ENCODE data around the gene MICALL1.
"Not testable (repeated sequence)": the region's sequence is repeated elsewhere in the genome, so short reads cannot be mapped to it uniquely, and the experiment has no call there.

The MICALL1 gene

GRCh38 chr22:37959231-37959825, 53.2 kb downstream of the MICALL1 start:
- DNase-seq (ENCODE audit: low spot score): no peak

- no peak for DNase-seq (ENCODE audit: low spot score)
These were observed 55.0 kb downstream of the MICALL1 start for GRCh38 chr22:37961062-37961461.

GRCh38 chr22:37965940-37966664, 60.0 kb downstream of the MICALL1 start:
- no peak for DNase-seq (ENCODE audit: low spot score)

GRCh38 chr22:37967147-37967546, 61.0 kb downstream of the MICALL1 start:
- DNase-seq (ENCODE audit: low spot score): no peak

- DNase-seq (ENCODE audit: low spot score): no peak
These were observed 61.7 kb downstream of the MICALL1 start for GRCh38 chr22:37967637-37968451.

- DNase-seq (ENCODE audit: low spot score): peak; percentile 3
These were observed 62.6 kb downstream of the MICALL1 start for GRCh38 chr22:37968452-37969251.

GRCh38 chr22:37970864-37971263, 64.8 kb downstream of the MICALL1 start:
- DNase-seq (ENCODE audit: low spot score): peak; percentile 7

- DNase-seq (ENCODE audit: low spot score): peak; percentile 4
These were observed 65.7 kb downstream of the MICALL1 start for GRCh38 chr22:37971475-37972434.

- DNase-seq (ENCODE audit: low spot score): peak; percentile 10
These were observed 66.4 kb downstream of the MICALL1 start for GRCh38 chr22:37972527-37972926.

GRCh38 chr22:37973271-37974170, 67.4 kb downstream of the MICALL1 start:
- DNase-seq (ENCODE audit: low spot score): peak; percentile 3

- DNase-seq (ENCODE audit: low spot score): no peak
These were observed 69.1 kb downstream of the MICALL1 start for GRCh38 chr22:37975153-37975552.

GRCh38 chr22:37976022-37976421, 69.9 kb downstream of the MICALL1 start:
- DNase-seq (ENCODE audit: low spot score): not testable (repeated sequence)

- DNase-seq (ENCODE audit: low spot score): no peak
These were observed 70.5 kb downstream of the MICALL1 start for GRCh38 chr22:37976547-37976946.

GRCh38 chr22:37979782-37980181, 73.7 kb downstream of the MICALL1 start:
- peak; percentile 13 for DNase-seq (ENCODE audit: low spot score)

- DNase-seq (ENCODE audit: low spot score): peak; percentile 19
These were observed 75.3 kb downstream of the MICALL1 start for GRCh38 chr22:37981282-37982011.

GRCh38 chr22:37982151-37982785, 76.2 kb downstream of the MICALL1 start:
- DNase-seq (ENCODE audit: low spot score): peak; percentile 22

- DNase-seq (ENCODE audit: low spot score): no peak
These were observed 77.1 kb downstream of the MICALL1 start for GRCh38 chr22:37982938-37983859.
